Left lung (tissue), 10 donors: ENCODE data around the gene NDUFS8. TPM values are rescaled to one million over a fixed set of nuclear protein-coding genes. Genes with fewer than 3 reads are reported as not detected.

Source experiments
- ATAC-seq: fragments of 200-7000 bp; cut with Tn5 transposase; one replicate; pipeline ENCODE4 v1.9.1; 2020; ENCODE audit warnings: moderate library complexity
- DNase-seq, 4 donors: peaks; one replicate each; pipeline ENCODE4 v3.0.0-alpha.2; 2013 to 2020
- H3K27ac ChIP-seq, 2 donors: fragments of 200-600 bp; sonication (generic) in 1 of 2; one replicate each; pipeline versions ENCODE4 v1.5.0 to v1.8.0; 2020 to 2021
- H3K27me3 ChIP-seq, 2 donors: fragments of 200-600 bp; sonication (generic) in 1 of 2; one replicate each; pipeline versions ENCODE4 v1.5.0 to v1.8.0; 2020 to 2021
- H3K36me3 ChIP-seq, 2 donors: fragments of 200-600 bp; sonication (generic) in 1 of 2; one replicate each; pipeline versions ENCODE4 v1.5.0 to v1.8.0; 2020 to 2021
- H3K4me1 ChIP-seq, 2 donors: fragments of 200-600 bp; one replicate each; pipeline ENCODE4 v1.8.0; 2021
- H3K4me3 ChIP-seq, 2 donors: fragments of 200-600 bp; sonication (generic) in 1 of 2; one replicate each; pipeline versions ENCODE4 v1.5.0 to v1.8.0; 2020 to 2021; ENCODE audit warnings: mild to moderate bottlenecking in 1 of 2
- H3K9me3 ChIP-seq, 2 donors: fragments of 200-600 bp; sonication (generic) in 1 of 2; one replicate each; pipeline versions ENCODE4 v1.5.0 to v1.8.0; 2020 to 2021
- CTCF ChIP-seq, 2 donors: fragments of 200-600 bp; sonication (generic) in 1 of 2; IDR thresholded peaks; one replicate each; pipeline versions ENCODE4 v1.5.0 to v1.8.0; 2021; ENCODE audit warnings: antibody characterized with exemption in 2 of 2
- intact Hi-C, 2 donors: fragments of 100-400 bp; cut with DNase I; formaldehyde crosslinking; loops; one replicate each; pipeline versions ENCODE4 v1.11.2 to v1.14.2; 2022
- polyA plus RNA-seq, 6 donors: library from polyadenylated mRNA; unstranded; fragments of 120-200 nt; gene quantifications; one replicate each; pipeline ENCODE4 v1.2.1, GENCODE V29; 2013; ENCODE audit not compliant: insufficient read length in 6 of 6
- total RNA-seq, 2 donors: library from RNA; stranded (reverse); fragmentation: NEBNext Ultra II Directional; extraction: Animal tissue kit (Norgen Biotek cat#: 25700); gene quantifications; one replicate each; pipeline ENCODE4 v1.2.1, GENCODE V29; 2021
- donor health status: DM: no; HTN: yes; CAD: no.
- donor health status: DM: no; HTN: no; CAD: no.

Gene NDUFS8
- total and polyA plus RNA-seq, 8 donors, result 44.8 to 151 (median 57.5) TPM

- Histone ChIP-seq H3K27me3 (no peaks in the 10 kb centered on the region), H3K36me3 (peaks cover 0 to 67% of the 10 kb centered on the region in 2 donors), H3K4me1 (peaks cover 0 to 24% of the 10 kb centered on the region in 2 donors), H3K27ac (no peak overlapping the region), H3K4me3 (no peak overlapping the region), H3K9me3 (no peaks in the 10 kb centered on the region)
- intact Hi-C loops, result no loop called here
- DNase-seq, result peak in 2 of 4 donors; percentile 37 to 85
- peak in 1 of 2 donors; percentile 26 for TF ChIP-seq CTCF (IDR thresholded peaks at IDR 0.05)
- peak; percentile 78 for ATAC-seq
These were observed 9.2 kb upstream of the NDUFS8 start for GRCh38 chr11:68021167-68021787.

- no peaks in the 10 kb centered on the region for H3K9me3 ChIP-seq
- no peaks in the 10 kb centered on the region for H3K27me3 ChIP-seq
- TF ChIP-seq CTCF (IDR thresholded peaks at IDR 0.05), result no peak
- no peak overlapping the region for H3K27ac ChIP-seq
- H3K4me1 ChIP-seq, result peaks cover 0 to 17% of the 10 kb centered on the region in 2 donors
- peaks cover 0 to 78% of the 10 kb centered on the region in 2 donors for H3K36me3 ChIP-seq
- H3K4me3 ChIP-seq, result no peak overlapping the region
- intact Hi-C loops, result no loop called here
- ATAC-seq, result no peak
- peak in 1 of 4 donors; percentile 69 for DNase-seq
These were observed 8.0 kb upstream of the NDUFS8 start for GRCh38 chr11:68022531-68022930.

- H3K4me1 ChIP-seq, result peaks cover 0 to 20% of the 10 kb centered on the region in 2 donors
- H3K36me3 ChIP-seq, result peaks cover 0 to 77% of the 10 kb centered on the region in 2 donors
- TF ChIP-seq CTCF (IDR thresholded peaks at IDR 0.05), result no peak
- ATAC-seq (no peak), DNase-seq (no peak)
- H3K27ac ChIP-seq, result no peak overlapping the region
- intact Hi-C loops, result no loop called here
- H3K9me3 ChIP-seq, result no peaks in the 10 kb centered on the region
- H3K4me3 ChIP-seq, result no peak overlapping the region
- no peaks in the 10 kb centered on the region for H3K27me3 ChIP-seq
These were observed 6.0 kb upstream of the NDUFS8 start for GRCh38 chr11:68024508-68024907.

- H3K9me3 ChIP-seq, result no peaks in the 10 kb centered on the region
- ATAC-seq (no peak), DNase-seq (no peak)
- no peak overlapping the region for H3K4me3 ChIP-seq
- H3K27me3 ChIP-seq, result no peaks in the 10 kb centered on the region
- intact Hi-C loops, result no loop called here
- TF ChIP-seq CTCF (IDR thresholded peaks at IDR 0.05), result no peak
- peaks cover 0 to 20% of the 10 kb centered on the region in 2 donors for H3K4me1 ChIP-seq
- no peak overlapping the region for H3K27ac ChIP-seq
- H3K36me3 ChIP-seq, result peaks cover 0 to 73% of the 10 kb centered on the region in 2 donors
These were observed 5.4 kb upstream of the NDUFS8 start for GRCh38 chr11:68025047-68025446.

GRCh38 chr11:68026391-68027105 lies 3.9 kb upstream of the NDUFS8 start:
- Histone ChIP-seq H3K9me3 (no peaks in the 10 kb centered on the region), H3K4me3 (no peak overlapping the region), H3K36me3 (peaks cover 0 to 66% of the 10 kb centered on the region in 2 donors), H3K4me1 (peaks cover 6 to 17% of the 10 kb centered on the region in 2 donors), H3K27ac (no peak overlapping the region), H3K27me3 (no peaks in the 10 kb centered on the region)
- peak in 1 of 4 donors; percentile 47 for DNase-seq
- intact Hi-C loops, result no loop called here
- TF ChIP-seq CTCF (IDR thresholded peaks at IDR 0.05), result no peak
- no peak for ATAC-seq
